Esophagus muscularis mucosa (tissue), 4 donors: ENCODE data around the gene SMYD2. TPM values are rescaled to one million over a fixed set of nuclear protein-coding genes. Genes with fewer than 3 reads are reported as not detected.

Source experiments
- DNase-seq: peaks from one replicate; pipeline ENCODE4 v3.0.0-alpha.2; 2017; ENCODE audit errors: extremely low spot score
- H3K27ac ChIP-seq, 4 donors: fragments of 200-600 bp; sonication (generic); replicated peaks in 1 of 4; 1 replicate in 3 of 4; 2 replicates in 1 of 4; pipeline ENCODE4 v1.5.1; 2016 to 2019; ENCODE audit warnings: mild to moderate bottlenecking in 1 of 4
- H3K27me3 ChIP-seq, 4 donors: fragments of 200-600 bp; sonication (generic); one replicate each; pipeline versions ENCODE4 v1.5.1 to v1.6.0; 2016 to 2019
- H3K36me3 ChIP-seq, 4 donors: fragments of 200-600 bp; sonication (generic); one replicate each; pipeline ENCODE4 v1.5.1; 2016 to 2019
- H3K4me1 ChIP-seq, 4 donors: fragments of 200-600 bp; sonication (generic); one replicate each; pipeline ENCODE4 v1.5.1; 2016 to 2019
- H3K4me3 ChIP-seq, 4 donors: fragments of 200-600 bp; sonication (generic); 1 replicate in 2 of 4; 2 replicates in 2 of 4; pipeline ENCODE4 v1.5.1; 2016 to 2019; ENCODE audit warnings: mild to moderate bottlenecking in 4 of 4, moderate library complexity in 1 of 4
- H3K9me3 ChIP-seq, 4 donors: fragments of 200-600 bp; sonication (generic); 1 replicate in 3 of 4; 2 replicates in 1 of 4; pipeline ENCODE4 v1.5.1; 2016 to 2019
- EP300 ChIP-seq: sonication (generic); formaldehyde crosslinking; IDR thresholded peaks from one replicate; pipeline ENCODE4 v1.6.1; 2017; ENCODE audit warnings: antibody characterized with exemption
- POLR2A ChIP-seq: fragments of 450-650 bp; IDR thresholded peaks from one replicate; pipeline ENCODE4 v1.6.1; 2017; ENCODE audit warnings: antibody characterized with exemption, moderate library complexity, mild to moderate bottlenecking, low read depth
- POLR2AphosphoS5 ChIP-seq, 2 donors: sonication (generic); formaldehyde crosslinking; IDR thresholded peaks; one replicate each; pipeline ENCODE4 v1.6.1; 2017; ENCODE audit warnings: antibody characterized with exemption in 2 of 2
- WGBS: methylation state at CpG from one replicate; pipeline ENCODE4 v1.1.5; 2018; 5-methylcytosine and 5-hydroxymethylcytosine counted together
- intact Hi-C: fragments of 100-400 bp; cut with DNase I; formaldehyde crosslinking; loops from one replicate; pipeline ENCODE4 v1.15.1; 2023
- total RNA-seq, 4 donors: library from RNA; depleted of rRNA; stranded (reverse); fragments of >200 nt; gene quantifications; one replicate each; pipeline versions ENCODE4 v1.1.0 to v1.2.1, GENCODE V29; 2016
- TF ChIP-seq, protein P1 (sequence below), 3 experiments: fragments of 200-600 bp in 2 of 3; fragments of 450-650 bp in 1 of 3; sonication (generic) in 2 of 3; IDR thresholded peaks; one replicate each; pipeline ENCODE4 v1.5.1; 2017 to 2019; ENCODE audit warnings: antibody characterized with exemption in 3 of 3, mild to moderate bottlenecking in 2 of 3, moderate library complexity in 1 of 3

SMYD2 gene
- total RNA-seq, 4 donors from 2014 or later, result 15.0 to 19.7 (median 18.4) TPM

- H3K27ac ChIP-seq, result no peak overlapping the region
- no peak for DNase-seq
- no peaks in the 10 kb centered on the region for H3K9me3 ChIP-seq
- peaks cover 0 to 15% (median 4%) of the 10 kb centered on the region in 4 donors for H3K4me1 ChIP-seq
- no peak overlapping the region for H3K4me3 ChIP-seq
- TF ChIP-seq EP300 (no peak), POLR2A (no peak), POLR2AphosphoS5 (IDR thresholded peaks at IDR 0.05) (no peak)
- TF ChIP-seq, protein P1, sequence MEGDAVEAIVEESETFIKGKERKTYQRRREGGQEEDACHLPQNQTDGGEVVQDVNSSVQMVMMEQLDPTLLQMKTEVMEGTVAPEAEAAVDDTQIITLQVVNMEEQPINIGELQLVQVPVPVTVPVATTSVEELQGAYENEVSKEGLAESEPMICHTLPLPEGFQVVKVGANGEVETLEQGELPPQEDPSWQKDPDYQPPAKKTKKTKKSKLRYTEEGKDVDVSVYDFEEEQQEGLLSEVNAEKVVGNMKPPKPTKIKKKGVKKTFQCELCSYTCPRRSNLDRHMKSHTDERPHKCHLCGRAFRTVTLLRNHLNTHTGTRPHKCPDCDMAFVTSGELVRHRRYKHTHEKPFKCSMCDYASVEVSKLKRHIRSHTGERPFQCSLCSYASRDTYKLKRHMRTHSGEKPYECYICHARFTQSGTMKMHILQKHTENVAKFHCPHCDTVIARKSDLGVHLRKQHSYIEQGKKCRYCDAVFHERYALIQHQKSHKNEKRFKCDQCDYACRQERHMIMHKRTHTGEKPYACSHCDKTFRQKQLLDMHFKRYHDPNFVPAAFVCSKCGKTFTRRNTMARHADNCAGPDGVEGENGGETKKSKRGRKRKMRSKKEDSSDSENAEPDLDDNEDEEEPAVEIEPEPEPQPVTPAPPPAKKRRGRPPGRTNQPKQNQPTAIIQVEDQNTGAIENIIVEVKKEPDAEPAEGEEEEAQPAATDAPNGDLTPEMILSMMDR (IDR thresholded peaks at IDR 0.05), result no peak
- no peaks in the 10 kb centered on the region for H3K27me3 ChIP-seq
- 92% methylated on average over 8 of the region's 8 CpGs for WGBS
- intact Hi-C loops, result no loop called here
- peaks cover 16 to 76% (median 36%) of the 10 kb centered on the region in 4 donors for H3K36me3 ChIP-seq
Measured at GRCh38 chr1:214369364-214369763, 88.4 kb downstream of the SMYD2 start.

- no peak for TF ChIP-seq POLR2AphosphoS5 (IDR thresholded peaks at IDR 0.05)
- TF ChIP-seq, protein P1 (IDR thresholded peaks at IDR 0.05), result no peak
- TF ChIP-seq POLR2A, result no peak
- TF ChIP-seq EP300, result no peak
- DNase-seq, result no peak
- Histone ChIP-seq H3K27me3 (no peaks in the 10 kb centered on the region), H3K4me3 (no peak overlapping the region), H3K9me3 (no peaks in the 10 kb centered on the region), H3K4me1 (peaks cover 5 to 10% (median 7%) of the 10 kb centered on the region in 4 donors), H3K36me3 (peaks cover 9 to 74% (median 32%) of the 10 kb centered on the region in 4 donors), H3K27ac (no peak overlapping the region)
- 88% methylated on average over 3 of the region's 3 CpGs for WGBS
- intact Hi-C loops, result no loop called here
Measured at GRCh38 chr1:214370615-214371014, 89.7 kb downstream of the SMYD2 start.

DNA sequence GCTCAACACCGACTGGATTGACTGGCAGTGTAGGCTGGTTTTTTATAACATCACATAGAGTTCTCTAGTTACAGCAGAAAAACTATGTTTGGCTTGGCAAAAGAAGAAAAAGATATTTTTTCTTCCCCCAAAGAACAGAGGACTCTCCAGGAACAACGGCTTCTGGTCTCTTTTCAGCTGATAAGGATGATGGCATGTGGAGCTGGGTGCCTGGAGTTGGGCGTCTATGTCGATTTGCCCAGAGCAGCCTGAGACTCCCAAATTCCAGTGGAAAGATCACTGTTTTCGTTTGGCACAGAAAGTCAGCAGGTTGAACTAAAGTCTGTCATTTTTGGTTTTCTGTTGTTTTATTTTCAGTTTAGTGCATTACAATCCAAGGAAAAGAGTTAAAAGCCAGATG lies 91.1 kb downstream of the SMYD2 start:
- Histone ChIP-seq H3K4me1 (peaks cover 5 to 10% (median 7%) of the 10 kb centered on the region in 4 donors), H3K27ac (no peak overlapping the region), H3K9me3 (no peaks in the 10 kb centered on the region), H3K4me3 (no peak overlapping the region), H3K27me3 (no peaks in the 10 kb centered on the region), H3K36me3 (peaks cover 9 to 81% (median 34%) of the 10 kb centered on the region in 4 donors)
- intact Hi-C loops, result no loop called here
- TF ChIP-seq POLR2AphosphoS5 (IDR thresholded peaks at IDR 0.05) (no peak), EP300 (no peak), POLR2A (no peak)
- TF ChIP-seq, protein P1 (IDR thresholded peaks at IDR 0.05), result no peak
- WGBS, result 76% methylated on average over 5 of the region's 5 CpGs
- no peak for DNase-seq

DNA sequence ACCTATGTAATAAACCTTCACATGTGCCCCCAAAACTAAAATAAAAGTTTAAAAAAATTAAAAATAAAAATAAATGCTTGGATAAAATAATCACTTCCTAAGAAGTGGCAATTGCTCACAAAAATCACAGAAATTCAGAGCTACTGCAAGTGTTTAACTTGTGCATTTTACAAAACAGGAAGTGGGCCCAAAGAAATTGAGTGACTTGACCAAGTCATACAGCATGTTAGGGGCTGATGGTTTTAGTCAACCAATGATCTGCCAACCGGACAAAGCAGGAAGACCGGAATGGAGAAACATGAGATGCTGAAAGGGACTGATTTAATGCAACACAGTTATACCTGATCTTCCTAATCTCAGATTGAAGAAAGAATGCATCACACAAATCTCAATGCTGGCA lies 96.5 kb downstream of the SMYD2 start:
- no peak for TF ChIP-seq POLR2A
- TF ChIP-seq, protein P1 (IDR thresholded peaks at IDR 0.05), result no peak
- TF ChIP-seq EP300, result no peak
- no peak for TF ChIP-seq POLR2AphosphoS5 (IDR thresholded peaks at IDR 0.05)
- intact Hi-C loops, result loop anchor here (5.0 kb wide), 1 partner anchor 40 kb away; no protein-coding TSS in a partner anchor
- no peaks in the 10 kb centered on the region for H3K27me3 ChIP-seq
- H3K4me3 ChIP-seq, result no peak overlapping the region
- H3K27ac ChIP-seq, result peak overlapping the region in 2 of 4 donors; percentile 9 to 64
- no peak for DNase-seq
- peaks cover 0 to 61% (median 20%) of the 10 kb centered on the region in 4 donors for H3K36me3 ChIP-seq
- WGBS, result 100% methylated on average over 2 of the region's 2 CpGs
- no peaks in the 10 kb centered on the region for H3K9me3 ChIP-seq
- peaks cover 0 to 43% (median 34%) of the 10 kb centered on the region in 4 donors for H3K4me1 ChIP-seq

GRCh38 chr1:214377886-214378285 lies 96.9 kb downstream of the SMYD2 start:
- WGBS, result 85% methylated on average over 9 of the region's 9 CpGs
- no peak overlapping the region for H3K4me3 ChIP-seq
- peak overlapping the region in 2 of 4 donors; percentile 9 to 64 for H3K27ac ChIP-seq
- H3K36me3 ChIP-seq, result peaks cover 2 to 61% (median 22%) of the 10 kb centered on the region in 4 donors
- H3K27me3 ChIP-seq, result no peaks in the 10 kb centered on the region
- peaks cover 0 to 43% (median 34%) of the 10 kb centered on the region in 4 donors for H3K4me1 ChIP-seq
- DNase-seq, result no peak
- H3K9me3 ChIP-seq, result no peaks in the 10 kb centered on the region
- TF ChIP-seq POLR2A, result no peak
- TF ChIP-seq, protein P1 (IDR thresholded peaks at IDR 0.05), result no peak
- intact Hi-C loops, result loop anchor here (5.0 kb wide), 1 partner anchor 41 kb away; no protein-coding TSS in a partner anchor
